GM12891 (cell line): Measurements from ENCODE around the gene FLT1.

Source experiments
- PAX5 ChIP-seq: IDR thresholded peaks from 2 replicates; pipeline ENCODE4 v1.6.1; 2011; ENCODE audit warnings: low read length, moderate library complexity, mild to moderate bottlenecking; ENCODE audit not compliant: insufficient read depth, severe bottlenecking
- POLR2A ChIP-seq: IDR thresholded peaks from 2 replicates; pipeline ENCODE4 v1.6.1; 2011; ENCODE audit warnings: low read depth, low read length, control low read depth
- POLR2AphosphoS5 ChIP-seq: IDR thresholded peaks from 2 replicates; pipeline ENCODE4 v1.6.1; 2011; ENCODE audit warnings: low read depth, low read length, control low read depth
- POU2F2 ChIP-seq: IDR thresholded peaks from 2 replicates; pipeline ENCODE4 v1.6.1; 2011; ENCODE audit warnings: low read depth, mild to moderate bottlenecking, control low read depth, low read length, moderate library complexity
- SPI1 ChIP-seq: IDR thresholded peaks from 2 replicates; pipeline ENCODE4 v1.6.1; 2011; ENCODE audit warnings: low read depth, low read length, control low read depth
- TAF1 ChIP-seq: IDR thresholded peaks from 2 replicates; pipeline ENCODE4 v1.6.1; 2011; ENCODE audit warnings: low read depth, low read length, control low read depth

DNA sequence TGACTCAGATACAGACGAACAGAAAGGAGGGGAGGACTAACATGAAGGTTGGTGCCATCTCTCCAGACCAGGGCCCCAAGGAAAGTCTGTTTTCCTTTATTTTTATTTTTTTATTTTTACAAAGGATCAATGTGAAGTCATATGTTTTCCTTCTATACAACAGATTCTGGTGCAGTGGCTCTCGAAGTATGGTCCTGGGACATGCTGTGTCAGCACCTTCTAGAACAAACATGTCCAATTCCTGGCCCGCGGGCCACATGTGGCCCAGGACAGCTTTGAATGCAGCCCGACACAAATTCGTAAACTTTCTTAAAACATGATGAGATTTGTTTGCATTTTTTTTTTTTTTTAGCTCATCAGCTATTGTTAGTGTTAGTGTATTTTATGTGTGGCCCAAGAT lies 174.7 kb downstream of the FLT1 start:
- TF ChIP-seq TAF1, result no peak
- no peak for TF ChIP-seq PAX5
- no peak for TF ChIP-seq POLR2A
- TF ChIP-seq POLR2AphosphoS5, result no peak
- no peak for TF ChIP-seq POU2F2
- no peak for TF ChIP-seq SPI1
